ENCODE measurements around the gene VAC14.

VAC14 gene

DNA sequence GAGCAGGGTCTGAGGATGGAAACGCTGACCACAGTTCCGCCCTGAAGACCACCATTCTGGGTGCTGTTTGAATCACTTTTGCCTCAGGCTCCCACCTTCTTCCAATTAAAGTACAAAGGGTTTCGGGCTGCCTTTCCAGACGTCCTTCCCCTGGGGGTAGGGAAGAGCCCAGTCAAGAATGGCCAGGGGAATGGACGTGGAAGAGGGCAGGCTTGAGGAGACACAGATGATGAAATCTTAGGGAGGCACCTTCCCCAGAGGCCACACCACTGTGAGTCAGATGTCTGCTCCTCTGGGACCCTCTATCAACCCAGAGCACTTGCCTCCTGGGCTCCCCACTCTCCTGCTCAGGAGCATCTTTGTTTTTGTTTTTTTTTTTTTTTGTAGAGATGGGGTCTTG is 87.6 kb downstream of the VAC14 start:
- Histone ChIP-seq H3K4me3 (ENCODE audit: low read depth, low read length) (no peak overlapping the region), H3K27me3 (ENCODE audit: insufficient read depth, low read depth, severe bottlenecking) (no peaks in the 10 kb centered on the region), H3K27ac (no peak overlapping the region), H3K36me3 (peaks cover 2% of the 10 kb centered on the region; the same call in 1 of the 2 replicates), H3K9me3 (ENCODE audit: severe bottlenecking) (no peaks in the 10 kb centered on the region)
- TF ChIP-seq, protein P1, sequence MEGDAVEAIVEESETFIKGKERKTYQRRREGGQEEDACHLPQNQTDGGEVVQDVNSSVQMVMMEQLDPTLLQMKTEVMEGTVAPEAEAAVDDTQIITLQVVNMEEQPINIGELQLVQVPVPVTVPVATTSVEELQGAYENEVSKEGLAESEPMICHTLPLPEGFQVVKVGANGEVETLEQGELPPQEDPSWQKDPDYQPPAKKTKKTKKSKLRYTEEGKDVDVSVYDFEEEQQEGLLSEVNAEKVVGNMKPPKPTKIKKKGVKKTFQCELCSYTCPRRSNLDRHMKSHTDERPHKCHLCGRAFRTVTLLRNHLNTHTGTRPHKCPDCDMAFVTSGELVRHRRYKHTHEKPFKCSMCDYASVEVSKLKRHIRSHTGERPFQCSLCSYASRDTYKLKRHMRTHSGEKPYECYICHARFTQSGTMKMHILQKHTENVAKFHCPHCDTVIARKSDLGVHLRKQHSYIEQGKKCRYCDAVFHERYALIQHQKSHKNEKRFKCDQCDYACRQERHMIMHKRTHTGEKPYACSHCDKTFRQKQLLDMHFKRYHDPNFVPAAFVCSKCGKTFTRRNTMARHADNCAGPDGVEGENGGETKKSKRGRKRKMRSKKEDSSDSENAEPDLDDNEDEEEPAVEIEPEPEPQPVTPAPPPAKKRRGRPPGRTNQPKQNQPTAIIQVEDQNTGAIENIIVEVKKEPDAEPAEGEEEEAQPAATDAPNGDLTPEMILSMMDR (IDR thresholded peaks at IDR 0.05; ENCODE audit: low read depth, low read length), result no peak
- DNase-seq, result no peak

DNA sequence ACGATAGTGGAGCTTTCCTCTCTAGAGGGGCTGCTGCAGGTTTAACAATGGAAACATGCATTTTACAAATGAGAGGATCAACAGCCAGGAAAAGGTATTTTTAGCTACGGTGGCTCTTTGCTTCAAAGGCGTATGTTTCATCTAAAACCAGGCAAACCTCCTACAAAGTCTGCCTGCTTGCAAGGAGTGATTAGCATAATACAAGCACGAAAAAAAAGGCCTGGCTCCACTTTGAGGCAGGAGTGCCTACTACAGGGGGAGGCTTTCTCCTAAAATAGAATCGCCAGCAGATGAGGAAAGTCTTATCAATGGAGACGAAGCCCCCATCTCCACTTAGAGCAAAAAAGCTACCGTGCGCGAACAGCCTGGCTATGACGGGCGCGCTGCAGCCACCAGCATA is 88.0 kb downstream of the VAC14 start:
- Histone ChIP-seq H3K36me3 (peaks cover 4% of the 10 kb centered on the region; the same call in 1 of the 2 replicates), H3K9me3 (ENCODE audit: severe bottlenecking) (no peaks in the 10 kb centered on the region), H3K27me3 (ENCODE audit: insufficient read depth, low read depth, severe bottlenecking) (no peaks in the 10 kb centered on the region), H3K27ac (peak overlapping the region; percentile 68), H3K4me3 (ENCODE audit: low read depth, low read length) (no peak overlapping the region)
- TF ChIP-seq, protein P1 (IDR thresholded peaks at IDR 0.05; ENCODE audit: low read depth, low read length), result no peak
- DNase-seq, result no peak

GRCh38 chr16:70712359-70712758 is 88.6 kb downstream of the VAC14 start:
- H3K4me3 ChIP-seq (ENCODE audit: low read depth, low read length), result no peak overlapping the region
- no peak for DNase-seq
- TF ChIP-seq, protein P1 (IDR thresholded peaks at IDR 0.05; ENCODE audit: low read depth, low read length), result no peak
- H3K27ac ChIP-seq, result peak overlapping the region; percentile 68
- H3K9me3 ChIP-seq (ENCODE audit: severe bottlenecking), result no peaks in the 10 kb centered on the region
- H3K27me3 ChIP-seq (ENCODE audit: insufficient read depth, low read depth, severe bottlenecking), result no peaks in the 10 kb centered on the region
- peaks cover 4% of the 10 kb centered on the region; the same call in 1 of the 2 replicates for H3K36me3 ChIP-seq

GRCh38 chr16:70711211-70712031 is 89.5 kb downstream of the VAC14 start:
- peak overlapping the region; percentile 68 for H3K27ac ChIP-seq
- DNase-seq, result no peak
- TF ChIP-seq, protein P1 (IDR thresholded peaks at IDR 0.05; ENCODE audit: low read depth, low read length), result no peak
- H3K4me3 ChIP-seq (ENCODE audit: low read depth, low read length), result no peak overlapping the region
- H3K36me3 ChIP-seq, result peaks cover 4% of the 10 kb centered on the region; the same call in 1 of the 2 replicates
- H3K9me3 ChIP-seq (ENCODE audit: severe bottlenecking), result no peaks in the 10 kb centered on the region
- no peaks in the 10 kb centered on the region for H3K27me3 ChIP-seq (ENCODE audit: insufficient read depth, low read depth, severe bottlenecking)

DNA sequence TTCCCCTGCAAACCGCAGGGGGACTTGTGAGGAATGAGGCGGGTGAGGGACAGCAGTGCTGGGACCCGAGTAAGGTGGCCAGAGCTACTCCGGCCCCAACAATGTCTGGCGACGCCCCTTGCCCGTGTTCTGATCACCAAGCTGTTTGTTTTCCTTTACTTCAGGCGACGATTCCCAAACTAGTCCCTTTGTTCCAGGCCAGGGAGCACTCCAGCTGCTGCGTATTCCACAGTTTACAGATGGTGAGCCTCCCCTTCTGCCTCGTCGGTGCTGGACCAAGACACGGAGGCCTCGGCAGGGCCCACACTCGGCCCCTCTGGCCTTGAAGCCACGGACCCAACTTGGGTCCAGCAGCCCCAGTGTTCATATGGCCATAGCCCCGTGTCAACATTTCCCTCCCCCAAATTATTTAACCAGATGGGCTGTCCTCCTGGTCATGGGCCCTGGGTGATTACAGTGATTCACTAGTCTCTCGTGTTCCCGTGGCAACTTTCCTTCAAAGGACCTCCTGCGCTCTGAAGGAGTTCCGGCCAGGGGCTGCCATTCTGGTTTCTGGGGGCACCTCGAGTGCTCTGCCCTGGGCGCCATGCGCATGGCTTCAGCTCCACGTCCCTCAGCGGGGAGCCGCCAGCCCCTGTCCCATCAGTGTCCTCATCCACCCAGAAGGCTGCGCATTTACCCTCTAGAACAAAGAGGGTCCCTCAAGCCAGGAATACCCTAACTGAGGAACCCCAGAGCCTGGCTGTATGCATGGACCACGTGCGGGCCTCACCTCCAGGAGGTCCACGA is 90.3 kb downstream of the VAC14 start:
- no peaks in the 10 kb centered on the region for H3K27me3 ChIP-seq (ENCODE audit: insufficient read depth, low read depth, severe bottlenecking)
- H3K36me3 ChIP-seq, result peaks cover 4% of the 10 kb centered on the region; the same call in 1 of the 2 replicates
- no peaks in the 10 kb centered on the region for H3K9me3 ChIP-seq (ENCODE audit: severe bottlenecking)
- DNase-seq, result no peak
- TF ChIP-seq, protein P1 (IDR thresholded peaks at IDR 0.05; ENCODE audit: low read depth, low read length), result no peak
- H3K27ac ChIP-seq, result no peak overlapping the region
- no peak overlapping the region for H3K4me3 ChIP-seq (ENCODE audit: low read depth, low read length)
